Panc1 (cell line): Measurements from ENCODE around the gene ATF5. TPM values are rescaled to one million over a fixed set of nuclear protein-coding genes. Genes with fewer than 3 reads are reported as not detected.

Experiments used
- ATAC-seq: fragments of 200-7000 bp; cut with Tn5 transposase; 2 replicates; pipeline ENCODE4 v1.9.1; 2020; ENCODE audit warnings: mild to moderate bottlenecking, moderate library complexity
- BruUV-seq: library from RNA; stranded (reverse); fragments of 400-500 nt; replicated peaks from 2 replicates; lab custom pipeline; 2021; lab: Mats Ljungman, UMichigan
- CTCF ChIA-PET: fragments of 300-600 bp; sonication (Branson Sonifier 250); formaldehyde crosslinking; loops from one replicate; lab custom pipeline; 2022; ENCODE audit warnings: antibody characterized with exemption; lab: Charles Lee
- POLR2A ChIA-PET: fragments of 300-600 bp; sonication (Branson Sonifier 250); formaldehyde crosslinking; loops from one replicate; lab custom pipeline; 2022; ENCODE audit warnings: antibody characterized with exemption; lab: Charles Lee
- DNase-seq: peaks from one replicate; pipeline ENCODE4 v3.0.0-alpha.2; 2010; ENCODE audit warnings: low read depth, low spot score
- H3K27ac ChIP-seq: 2 replicates; pipeline ENCODE4 v1.5.1; 2011; ENCODE audit warnings: mild to moderate bottlenecking, low read length, inconsistent platforms
- H3K27me3 ChIP-seq: fragments of 200-500 bp; sonication (Bioruptor generic); 2 replicates; pipeline ENCODE4 v1.6.0; 2014; ENCODE audit warnings: low read length, inconsistent platforms; ENCODE audit not compliant: control insufficient read depth, insufficient read depth
- H3K36me3 ChIP-seq: fragments of 200-500 bp; sonication (Bioruptor generic); 2 replicates; pipeline ENCODE4 v1.5.1; 2014; ENCODE audit warnings: inconsistent platforms, mild to moderate bottlenecking, low read length, moderate library complexity; ENCODE audit not compliant: control insufficient read depth, insufficient read depth
- H3K4me1 ChIP-seq: 2 replicates; pipeline ENCODE4 v1.5.1; 2011; ENCODE audit warnings: inconsistent platforms, mild to moderate bottlenecking, low read length, moderate library complexity; ENCODE audit not compliant: control insufficient read depth, insufficient read depth
- H3K4me3 ChIP-seq, 2 experiments: 2 replicates each; pipeline ENCODE4 v1.5.1; 2011 to 2012; ENCODE audit warnings: low read depth in 2 of 2, low read length in 2 of 2, mild to moderate bottlenecking in 2 of 2, inconsistent platforms in 1 of 2, moderate library complexity in 1 of 2
- H3K9me3 ChIP-seq: fragments of 200-500 bp; sonication (Bioruptor generic); 2 replicates; pipeline ENCODE4 v1.5.1; 2014; ENCODE audit warnings: low read depth, mild to moderate bottlenecking, inconsistent platforms, low read length, moderate library complexity; ENCODE audit not compliant: control insufficient read depth, insufficient read depth
- POLR2AphosphoS5 ChIP-seq: IDR thresholded peaks from 2 replicates; pipeline ENCODE4 v1.6.1; 2012; ENCODE audit warnings: mild to moderate bottlenecking, low read depth, low read length, moderate library complexity
- SIN3A ChIP-seq: IDR thresholded peaks from 2 replicates; pipeline ENCODE4 v1.6.1; 2012; ENCODE audit warnings: low read depth, mild to moderate bottlenecking, low read length, moderate library complexity, borderline replicate concordance; ENCODE audit not compliant: insufficient read depth
- TCF7L2 ChIP-seq: IDR thresholded peaks from 2 replicates; pipeline ENCODE4 v1.6.1; 2011; ENCODE audit warnings: mild to moderate bottlenecking, low read depth, low read length, inconsistent platforms
- in situ Hi-C: cut with HindIII; loops from 2 replicates; pipeline ENCODE4 v1.10.0; 2016; ENCODE audit warnings: low sequenced_read_pairs, low pct_unique_long_range_greater_than_20kb
- intact Hi-C: fragments of 100-400 bp; cut with micrococcal nuclease; formaldehyde crosslinking; loops from one replicate; pipeline ENCODE4 v1.10.0; 2022; ENCODE audit not compliant: unreplicated experiment
- total RNA-seq: library from RNA; stranded (reverse); gene quantifications from one replicate; pipeline ENCODE4 v1.2.1, GENCODE V29; 2021; ENCODE audit not compliant: unreplicated experiment
- TF ChIP-seq, protein P1 (sequence below), 2 experiments: IDR thresholded peaks; 2 replicates each; pipeline ENCODE4 v1.6.1; 2011 to 2012; ENCODE audit warnings: low read depth in 2 of 2, control low read depth in 1 of 2, low read length in 1 of 2, mild to moderate bottlenecking in 1 of 2, moderate library complexity in 1 of 2; ENCODE audit not compliant: insufficient read depth in 1 of 2
- TF ChIP-seq, protein P2 (sequence below): fragments of 450-650 bp; IDR thresholded peaks from 2 replicates; pipeline ENCODE4 v1.5.1; 2017; ENCODE audit warnings: mild to moderate bottlenecking

Gene ATF5
- total RNA-seq, 1 experiment from 2014 or later = 104 TPM

DNA sequence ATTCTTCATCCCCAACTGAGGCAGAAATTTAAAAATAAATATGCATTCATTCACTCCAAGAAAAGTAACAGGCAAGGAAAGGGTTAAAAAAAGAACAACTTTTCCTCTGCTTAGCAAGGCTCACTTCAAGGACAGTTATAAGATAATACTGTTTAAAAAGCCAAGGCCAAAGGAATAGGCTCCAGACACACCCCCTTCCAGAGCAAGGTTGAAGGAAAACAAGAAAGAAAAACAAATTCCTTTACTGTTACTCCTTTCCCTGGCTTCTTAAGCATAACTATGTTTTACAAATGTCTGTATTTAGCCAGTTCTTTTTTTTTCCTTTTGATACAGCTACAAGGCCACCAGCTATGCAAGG is 23.5 kb downstream of the ATF5 start:
- no peak for DNase-seq
- Histone ChIP-seq H3K9me3 (no peaks in the 10 kb centered on the region), H3K36me3 (no peaks in the 10 kb centered on the region), H3K4me3 (no peak overlapping the region), H3K4me1 (no peaks in the 10 kb centered on the region), H3K27ac (no peak overlapping the region), H3K27me3 (no peaks in the 10 kb centered on the region)
- in situ Hi-C loops = no loop called here
- intact Hi-C loops = no loop called here
- ChIA-PET POLR2A (no interaction called here), CTCF (no interaction called here)
- no peak for ATAC-seq
- no peak for TF ChIP-seq SIN3A
- TF ChIP-seq TCF7L2 = no peak
- TF ChIP-seq, protein P1, sequence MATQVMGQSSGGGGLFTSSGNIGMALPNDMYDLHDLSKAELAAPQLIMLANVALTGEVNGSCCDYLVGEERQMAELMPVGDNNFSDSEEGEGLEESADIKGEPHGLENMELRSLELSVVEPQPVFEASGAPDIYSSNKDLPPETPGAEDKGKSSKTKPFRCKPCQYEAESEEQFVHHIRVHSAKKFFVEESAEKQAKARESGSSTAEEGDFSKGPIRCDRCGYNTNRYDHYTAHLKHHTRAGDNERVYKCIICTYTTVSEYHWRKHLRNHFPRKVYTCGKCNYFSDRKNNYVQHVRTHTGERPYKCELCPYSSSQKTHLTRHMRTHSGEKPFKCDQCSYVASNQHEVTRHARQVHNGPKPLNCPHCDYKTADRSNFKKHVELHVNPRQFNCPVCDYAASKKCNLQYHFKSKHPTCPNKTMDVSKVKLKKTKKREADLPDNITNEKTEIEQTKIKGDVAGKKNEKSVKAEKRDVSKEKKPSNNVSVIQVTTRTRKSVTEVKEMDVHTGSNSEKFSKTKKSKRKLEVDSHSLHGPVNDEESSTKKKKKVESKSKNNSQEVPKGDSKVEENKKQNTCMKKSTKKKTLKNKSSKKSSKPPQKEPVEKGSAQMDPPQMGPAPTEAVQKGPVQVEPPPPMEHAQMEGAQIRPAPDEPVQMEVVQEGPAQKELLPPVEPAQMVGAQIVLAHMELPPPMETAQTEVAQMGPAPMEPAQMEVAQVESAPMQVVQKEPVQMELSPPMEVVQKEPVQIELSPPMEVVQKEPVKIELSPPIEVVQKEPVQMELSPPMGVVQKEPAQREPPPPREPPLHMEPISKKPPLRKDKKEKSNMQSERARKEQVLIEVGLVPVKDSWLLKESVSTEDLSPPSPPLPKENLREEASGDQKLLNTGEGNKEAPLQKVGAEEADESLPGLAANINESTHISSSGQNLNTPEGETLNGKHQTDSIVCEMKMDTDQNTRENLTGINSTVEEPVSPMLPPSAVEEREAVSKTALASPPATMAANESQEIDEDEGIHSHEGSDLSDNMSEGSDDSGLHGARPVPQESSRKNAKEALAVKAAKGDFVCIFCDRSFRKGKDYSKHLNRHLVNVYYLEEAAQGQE (IDR thresholded peaks at IDR 0.05; ENCODE audit: insufficient read depth in 1 of 2, low read depth in 2 of 2, low read length in 1 of 2) = no peak
- TF ChIP-seq, protein P2, sequence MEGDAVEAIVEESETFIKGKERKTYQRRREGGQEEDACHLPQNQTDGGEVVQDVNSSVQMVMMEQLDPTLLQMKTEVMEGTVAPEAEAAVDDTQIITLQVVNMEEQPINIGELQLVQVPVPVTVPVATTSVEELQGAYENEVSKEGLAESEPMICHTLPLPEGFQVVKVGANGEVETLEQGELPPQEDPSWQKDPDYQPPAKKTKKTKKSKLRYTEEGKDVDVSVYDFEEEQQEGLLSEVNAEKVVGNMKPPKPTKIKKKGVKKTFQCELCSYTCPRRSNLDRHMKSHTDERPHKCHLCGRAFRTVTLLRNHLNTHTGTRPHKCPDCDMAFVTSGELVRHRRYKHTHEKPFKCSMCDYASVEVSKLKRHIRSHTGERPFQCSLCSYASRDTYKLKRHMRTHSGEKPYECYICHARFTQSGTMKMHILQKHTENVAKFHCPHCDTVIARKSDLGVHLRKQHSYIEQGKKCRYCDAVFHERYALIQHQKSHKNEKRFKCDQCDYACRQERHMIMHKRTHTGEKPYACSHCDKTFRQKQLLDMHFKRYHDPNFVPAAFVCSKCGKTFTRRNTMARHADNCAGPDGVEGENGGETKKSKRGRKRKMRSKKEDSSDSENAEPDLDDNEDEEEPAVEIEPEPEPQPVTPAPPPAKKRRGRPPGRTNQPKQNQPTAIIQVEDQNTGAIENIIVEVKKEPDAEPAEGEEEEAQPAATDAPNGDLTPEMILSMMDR = no peak
- TF ChIP-seq POLR2AphosphoS5 = no peak
- no TSS peak for BruUV-seq

- no TSS peak for BruUV-seq
- H3K27ac ChIP-seq = no peak overlapping the region
- H3K4me3 ChIP-seq = no peak overlapping the region
- no peaks in the 10 kb centered on the region for H3K9me3 ChIP-seq
- no peaks in the 10 kb centered on the region for H3K4me1 ChIP-seq
- CTCF ChIA-PET = no interaction called here
- ATAC-seq (no peak), DNase-seq (no peak)
- in situ Hi-C loops (no loop called here), intact Hi-C loops (no loop called here)
- H3K27me3 ChIP-seq = no peaks in the 10 kb centered on the region
- POLR2A ChIA-PET = no interaction called here
- no peaks in the 10 kb centered on the region for H3K36me3 ChIP-seq
- TF ChIP-seq, protein P2 = no peak
- no peak for TF ChIP-seq SIN3A
- TF ChIP-seq TCF7L2 = no peak
- no peak for TF ChIP-seq POLR2AphosphoS5
- TF ChIP-seq, protein P1 (IDR thresholded peaks at IDR 0.05; ENCODE audit: insufficient read depth in 1 of 2, low read depth in 2 of 2, low read length in 1 of 2) = no peak
Observed at GRCh38 chr19:49952906-49953305, 23.9 kb downstream of the ATF5 start.
